Measurements from ENCODE around the gene RRP1. TPM values are rescaled to one million over a fixed set of nuclear protein-coding genes. Genes with fewer than 3 reads are reported as not detected.
A peak's percentile ranks its signal among the peaks of the same experiment; 100 is the strongest.

Gene RRP1
- total and polyA plus RNA-seq, 9 of the 15 experiments (the other 6 are each of a cell fraction or from before 2014, with no cell fraction given) = 0.89 to 105 (median 51.6) TPM

DNA sequence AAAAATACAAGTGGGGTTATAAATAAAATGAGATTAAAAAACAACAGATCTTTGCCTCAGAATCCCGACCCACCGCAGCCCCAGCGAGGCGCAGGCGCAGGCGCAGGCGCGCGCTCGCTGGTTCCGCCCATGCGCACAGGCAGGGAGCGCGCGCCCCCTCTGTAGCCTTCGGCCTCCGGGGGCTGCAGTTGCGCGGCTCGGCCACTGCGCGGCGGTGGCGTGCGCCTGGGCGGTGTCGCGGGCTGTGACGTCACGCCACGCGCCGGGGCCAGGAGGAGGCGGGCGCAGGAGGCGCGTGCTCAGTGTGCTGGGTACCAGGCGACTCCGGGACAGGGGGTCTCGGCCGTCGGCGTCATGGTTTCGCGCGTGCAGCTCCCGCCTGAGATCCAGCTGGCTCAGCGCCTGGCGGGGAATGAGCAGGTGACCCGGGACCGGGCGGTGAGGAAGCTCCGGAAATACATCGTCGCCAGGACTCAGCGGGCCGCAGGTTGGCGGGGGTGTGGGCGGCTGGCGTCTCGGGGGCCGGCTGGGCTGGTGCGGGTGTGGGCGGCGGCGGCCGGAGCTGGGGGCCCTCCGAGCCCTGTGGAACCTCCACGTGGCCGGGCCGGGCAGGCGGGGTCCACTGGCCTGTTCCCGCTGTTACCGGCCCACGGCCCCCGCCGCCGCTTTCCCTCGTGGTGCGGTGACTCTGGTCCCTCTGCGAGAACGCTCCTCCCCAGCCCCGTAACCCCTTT lies at the start of gene RRP1 (continued):
- TF ChIP-seq, protein P1, sequence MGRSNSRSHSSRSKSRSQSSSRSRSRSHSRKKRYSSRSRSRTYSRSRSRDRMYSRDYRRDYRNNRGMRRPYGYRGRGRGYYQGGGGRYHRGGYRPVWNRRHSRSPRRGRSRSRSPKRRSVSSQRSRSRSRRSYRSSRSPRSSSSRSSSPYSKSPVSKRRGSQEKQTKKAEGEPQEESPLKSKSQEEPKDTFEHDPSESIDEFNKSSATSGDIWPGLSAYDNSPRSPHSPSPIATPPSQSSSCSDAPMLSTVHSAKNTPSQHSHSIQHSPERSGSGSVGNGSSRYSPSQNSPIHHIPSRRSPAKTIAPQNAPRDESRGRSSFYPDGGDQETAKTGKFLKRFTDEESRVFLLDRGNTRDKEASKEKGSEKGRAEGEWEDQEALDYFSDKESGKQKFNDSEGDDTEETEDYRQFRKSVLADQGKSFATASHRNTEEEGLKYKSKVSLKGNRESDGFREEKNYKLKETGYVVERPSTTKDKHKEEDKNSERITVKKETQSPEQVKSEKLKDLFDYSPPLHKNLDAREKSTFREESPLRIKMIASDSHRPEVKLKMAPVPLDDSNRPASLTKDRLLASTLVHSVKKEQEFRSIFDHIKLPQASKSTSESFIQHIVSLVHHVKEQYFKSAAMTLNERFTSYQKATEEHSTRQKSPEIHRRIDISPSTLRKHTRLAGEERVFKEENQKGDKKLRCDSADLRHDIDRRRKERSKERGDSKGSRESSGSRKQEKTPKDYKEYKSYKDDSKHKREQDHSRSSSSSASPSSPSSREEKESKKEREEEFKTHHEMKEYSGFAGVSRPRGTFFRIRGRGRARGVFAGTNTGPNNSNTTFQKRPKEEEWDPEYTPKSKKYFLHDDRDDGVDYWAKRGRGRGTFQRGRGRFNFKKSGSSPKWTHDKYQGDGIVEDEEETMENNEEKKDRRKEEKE (IDR thresholded peaks at IDR 0.05; ENCODE audit: borderline replicate concordance in 1 of 2, control insufficient read depth in 1 of 2, low read depth in 2 of 2, low read length in 1 of 2) = 0 out of 4 replicates have a peak, but pooled peaks of 1 of the 2 experiments have one; percentile 15
- TF ChIP-seq, protein P2, sequence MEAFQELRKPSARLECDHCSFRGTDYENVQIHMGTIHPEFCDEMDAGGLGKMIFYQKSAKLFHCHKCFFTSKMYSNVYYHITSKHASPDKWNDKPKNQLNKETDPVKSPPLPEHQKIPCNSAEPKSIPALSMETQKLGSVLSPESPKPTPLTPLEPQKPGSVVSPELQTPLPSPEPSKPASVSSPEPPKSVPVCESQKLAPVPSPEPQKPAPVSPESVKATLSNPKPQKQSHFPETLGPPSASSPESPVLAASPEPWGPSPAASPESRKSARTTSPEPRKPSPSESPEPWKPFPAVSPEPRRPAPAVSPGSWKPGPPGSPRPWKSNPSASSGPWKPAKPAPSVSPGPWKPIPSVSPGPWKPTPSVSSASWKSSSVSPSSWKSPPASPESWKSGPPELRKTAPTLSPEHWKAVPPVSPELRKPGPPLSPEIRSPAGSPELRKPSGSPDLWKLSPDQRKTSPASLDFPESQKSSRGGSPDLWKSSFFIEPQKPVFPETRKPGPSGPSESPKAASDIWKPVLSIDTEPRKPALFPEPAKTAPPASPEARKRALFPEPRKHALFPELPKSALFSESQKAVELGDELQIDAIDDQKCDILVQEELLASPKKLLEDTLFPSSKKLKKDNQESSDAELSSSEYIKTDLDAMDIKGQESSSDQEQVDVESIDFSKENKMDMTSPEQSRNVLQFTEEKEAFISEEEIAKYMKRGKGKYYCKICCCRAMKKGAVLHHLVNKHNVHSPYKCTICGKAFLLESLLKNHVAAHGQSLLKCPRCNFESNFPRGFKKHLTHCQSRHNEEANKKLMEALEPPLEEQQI (IDR thresholded peaks at IDR 0.05) = no peak
- TF ChIP-seq TCF7 (IDR thresholded peaks at IDR 0.05; ENCODE audit: borderline replicate concordance) (peak; percentile 32; the same call in 1 of the 2 replicates), DMBX1 (CRISPR knock-in tag; IDR thresholded peaks at IDR 0.05; ENCODE audit: borderline replicate concordance) (no peak), MCM2 (IDR thresholded peaks at IDR 0.05; ENCODE audit: low read depth) (no peak), MTA1 (IDR thresholded peaks at IDR 0.05; ENCODE audit: borderline replicate concordance) (peak; percentile 98), ZNF175 (CRISPR knock-in tag; IDR thresholded peaks at IDR 0.05; ENCODE audit: low read depth) (no peak), NR1H2 (CRISPR knock-in tag; IDR thresholded peaks at IDR 0.05) (peak; percentile 57; the same call in 1 of the 2 replicates), BDP1 (IDR thresholded peaks at IDR 0.05; ENCODE audit: insufficient read depth, insufficient read length) (no peak), XRCC4 (IDR thresholded peaks at IDR 0.05; ENCODE audit: extremely low read depth, insufficient read depth, insufficient read length) (no peak), SIN3B (IDR thresholded peaks at IDR 0.05; ENCODE audit: low read depth) (peak; percentile 96), NFE2 (IDR thresholded peaks at IDR 0.05; ENCODE audit: low read depth) (peak; percentile 33; the same call in 1 of the 2 replicates), RAD21 (CRISPR knock-in tag; conservative IDR thresholded peaks at IDR 0.05 in 1 of 2, IDR thresholded peaks at IDR 0.05 in 1 of 2) (peak; percentile 67 to 79), BRF1 (IDR thresholded peaks at IDR 0.05; ENCODE audit: borderline replicate concordance, extremely low read depth, insufficient read length) (no peak), ETV5 (CRISPR knock-in tag; IDR thresholded peaks at IDR 0.05; ENCODE audit: low read depth) (peak; percentile 74; the same call in 1 of the 2 replicates), HDAC3 (IDR thresholded peaks at IDR 0.05; ENCODE audit: borderline replicate concordance, partially characterized antibody) (no peak)
- TF ChIP-seq, protein P3, sequence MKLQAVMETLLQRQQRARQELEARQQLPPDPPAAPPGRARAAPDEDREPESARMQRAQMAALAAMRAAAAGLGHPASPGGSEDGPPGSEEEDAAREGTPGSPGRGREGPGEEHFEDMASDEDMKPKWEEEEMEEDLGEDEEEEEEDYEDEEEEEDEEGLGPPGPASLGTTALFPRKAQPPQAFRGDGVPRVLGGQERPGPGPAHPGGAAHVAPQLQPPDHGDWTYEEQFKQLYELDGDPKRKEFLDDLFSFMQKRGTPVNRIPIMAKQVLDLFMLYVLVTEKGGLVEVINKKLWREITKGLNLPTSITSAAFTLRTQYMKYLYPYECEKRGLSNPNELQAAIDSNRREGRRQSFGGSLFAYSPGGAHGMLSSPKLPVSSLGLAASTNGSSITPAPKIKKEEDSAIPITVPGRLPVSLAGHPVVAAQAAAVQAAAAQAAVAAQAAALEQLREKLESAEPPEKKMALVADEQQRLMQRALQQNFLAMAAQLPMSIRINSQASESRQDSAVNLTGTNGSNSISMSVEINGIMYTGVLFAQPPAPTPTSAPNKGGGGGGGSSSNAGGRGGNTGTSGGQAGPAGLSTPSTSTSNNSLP (IDR thresholded peaks at IDR 0.05; ENCODE audit: borderline replicate concordance, low read depth, low read length) = peak; percentile 19; the same call in 1 of the 2 replicates
- TF ChIP-seq, protein P4, sequence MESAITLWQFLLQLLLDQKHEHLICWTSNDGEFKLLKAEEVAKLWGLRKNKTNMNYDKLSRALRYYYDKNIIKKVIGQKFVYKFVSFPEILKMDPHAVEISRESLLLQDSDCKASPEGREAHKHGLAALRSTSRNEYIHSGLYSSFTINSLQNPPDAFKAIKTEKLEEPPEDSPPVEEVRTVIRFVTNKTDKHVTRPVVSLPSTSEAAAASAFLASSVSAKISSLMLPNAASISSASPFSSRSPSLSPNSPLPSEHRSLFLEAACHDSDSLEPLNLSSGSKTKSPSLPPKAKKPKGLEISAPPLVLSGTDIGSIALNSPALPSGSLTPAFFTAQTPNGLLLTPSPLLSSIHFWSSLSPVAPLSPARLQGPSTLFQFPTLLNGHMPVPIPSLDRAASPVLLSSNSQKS (CRISPR knock-in tag; IDR thresholded peaks at IDR 0.05) = no peak

Data from K562 (cell line).